Fibroblast of villous mesenchyme (primary cell): Measurements from ENCODE around the gene HK1. TPM values are rescaled to one million over a fixed set of nuclear protein-coding genes. Genes with fewer than 3 reads are reported as not detected.
A peak's percentile ranks its signal among the peaks of the same experiment; 100 is the strongest.
"Not testable (repeated sequence)": the region's sequence is repeated elsewhere in the genome, so short reads cannot be mapped to it uniquely, and the experiment has no call there.

Experiments
- DNase-seq: peaks from one replicate; pipeline ENCODE4 v3.0.0-alpha.2; 2010; ENCODE audit warnings: low read depth
- H3K4me3 ChIP-seq: 2 replicates; pipeline ENCODE4 v1.5.1; 2011; ENCODE audit warnings: low read depth, mild to moderate bottlenecking, low read length
- CTCF ChIP-seq: IDR thresholded peaks from 2 replicates; pipeline ENCODE4 v1.5.1; 2012; ENCODE audit warnings: low read depth, mild to moderate bottlenecking, low read length; ENCODE audit not compliant: insufficient read depth
- total RNA-seq: library from RNA; depleted of rRNA; stranded (reverse); fragments of >200 nt; gene quantifications from 2 replicates; pipeline ENCODE4 v1.2.3, GENCODE V29; 2012

Gene HK1
- total RNA-seq, 1 donor = 91.1 TPM

GRCh38 chr10:69326692-69327091, 48.4 kb downstream of the HK1 start:
- no peak for DNase-seq
- H3K4me3 ChIP-seq = no peak overlapping the region
- TF ChIP-seq CTCF = no peak

- DNase-seq = peak; percentile 95
- peak overlapping the region; percentile 40 for H3K4me3 ChIP-seq
- TF ChIP-seq CTCF = no peak
Observed at GRCh38 chr10:69327463-69328379, 49.4 kb downstream of the HK1 start.

DNA sequence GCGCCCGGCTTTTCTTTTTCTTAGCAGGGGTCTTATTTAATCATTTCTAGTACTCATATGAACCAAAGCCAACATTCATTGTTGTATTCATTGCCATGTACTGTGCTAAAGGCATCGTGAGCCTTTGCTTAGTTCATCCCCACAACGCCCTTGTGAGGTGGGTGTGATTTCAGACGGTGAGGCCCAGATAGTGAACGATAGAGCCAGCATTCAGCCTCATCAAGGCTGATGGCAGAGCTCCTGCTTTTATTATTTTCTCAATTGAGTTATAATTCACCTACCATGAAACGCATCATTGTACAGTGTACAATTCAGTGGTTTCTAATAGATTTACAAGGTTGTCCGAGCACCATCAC, 50.1 kb downstream of the HK1 start:
- no peak for TF ChIP-seq CTCF
- no peak for DNase-seq
- H3K4me3 ChIP-seq = peak overlapping the region; percentile 13

GRCh38 chr10:69328888-69329287, 50.6 kb downstream of the HK1 start:
- not testable (repeated sequence) for H3K4me3 ChIP-seq, DNase-seq

- TF ChIP-seq CTCF = no peak
- H3K4me3 ChIP-seq = no peak overlapping the region
- no peak for DNase-seq
Observed at GRCh38 chr10:69329721-69330178, 51.5 kb downstream of the HK1 start.

DNA sequence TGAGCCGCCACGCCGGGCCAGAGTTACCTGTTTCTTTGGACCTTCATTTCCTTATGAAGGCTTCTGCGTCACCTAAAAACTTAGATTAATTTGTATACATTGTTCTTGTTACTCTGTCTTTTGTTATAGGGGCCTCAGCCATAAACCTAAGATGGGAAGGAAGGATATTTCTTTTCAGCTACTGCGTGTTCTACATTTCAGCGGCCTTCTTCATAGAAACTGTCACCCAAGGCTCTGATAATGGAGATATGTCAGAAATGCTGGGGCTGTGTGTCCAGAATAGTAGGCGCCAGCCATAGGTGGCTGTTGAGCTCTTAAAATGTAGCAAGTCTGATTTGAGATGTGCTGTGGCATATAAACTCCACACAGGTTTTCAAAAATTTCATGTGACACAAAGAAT, 52.9 kb downstream of the HK1 start:
- H3K4me3 ChIP-seq = no peak overlapping the region
- DNase-seq = no peak
- TF ChIP-seq CTCF = no peak

- peak; percentile 87 for DNase-seq
- no peak overlapping the region for H3K4me3 ChIP-seq
- TF ChIP-seq CTCF = no peak
Observed at GRCh38 chr10:69332278-69333010, 54.1 kb downstream of the HK1 start.
